K562 (cell line): Measurements from ENCODE around the gene U2AF1L4.

Experiments used
- SP1 ChIP-seq: sonication (generic); formaldehyde crosslinking; IDR thresholded peaks from 2 replicates; pipeline ENCODE4 v1.8.1; 2022; ENCODE audit warnings: mild to moderate bottlenecking, missing genetic modification reagents
- TF ChIP-seq, protein P1 (sequence below), 3 experiments: IDR thresholded peaks in 2 of 3; conservative IDR thresholded peaks in 1 of 3; 2 replicates each; pipeline ENCODE4 v1.5.1; 2011 to 2012; ENCODE audit warnings: low read length in 3 of 3, mild to moderate bottlenecking in 3 of 3, control low read depth in 2 of 3, improper control_type of control experiment in 1 of 3, inconsistent platforms in 1 of 3, low read depth in 1 of 3, mixed read lengths in 1 of 3, moderate library complexity in 1 of 3; ENCODE audit not compliant: insufficient read depth in 2 of 3
- TF ChIP-seq, protein P2 (sequence below): sonication (generic); formaldehyde crosslinking; IDR thresholded peaks from 2 replicates; pipeline ENCODE4 v1.8.1; 2023; ENCODE audit warnings: mild to moderate bottlenecking, missing genetic modification reagents

DNA sequence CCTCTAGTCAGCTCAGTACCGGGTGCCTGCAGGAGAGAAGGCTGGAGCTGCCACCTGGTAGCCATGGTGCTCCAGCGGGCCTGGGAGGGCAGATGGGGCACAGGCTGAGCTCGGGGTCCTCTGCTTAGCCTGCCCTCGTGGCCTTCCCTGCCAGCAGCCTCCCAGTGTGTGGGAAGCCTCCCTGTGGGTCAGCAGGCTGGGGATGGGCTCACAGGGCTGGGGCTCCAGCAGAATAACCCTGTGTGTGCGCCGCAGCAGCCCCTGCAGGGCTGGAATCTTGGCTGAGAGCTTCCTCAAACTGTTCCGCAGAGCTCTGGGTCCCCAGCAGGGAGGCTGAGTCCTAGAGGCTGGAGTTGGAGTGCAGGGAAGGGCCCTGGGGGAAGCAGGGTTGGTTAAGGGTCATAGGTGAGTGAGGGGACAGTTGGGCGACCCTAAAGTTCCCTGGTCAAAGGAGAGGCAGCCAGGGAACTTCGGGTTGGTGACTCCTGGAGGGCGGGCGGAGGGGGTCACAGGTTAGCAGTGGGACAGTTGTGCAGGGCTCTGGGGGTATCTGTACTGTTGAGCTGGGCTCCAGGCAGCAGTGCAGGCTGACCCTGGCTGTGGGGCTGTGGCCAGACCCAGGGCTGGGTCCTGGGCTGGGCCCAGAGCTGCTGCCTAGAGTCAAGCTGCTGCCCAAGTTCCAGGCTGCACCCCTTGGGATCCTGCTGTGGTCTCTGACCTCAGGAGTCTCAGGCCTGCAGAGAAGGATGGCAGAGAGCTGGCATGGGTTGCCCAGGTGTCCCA, 44.2 kb upstream of the U2AF1L4 start:
- TF ChIP-seq, protein P1, sequence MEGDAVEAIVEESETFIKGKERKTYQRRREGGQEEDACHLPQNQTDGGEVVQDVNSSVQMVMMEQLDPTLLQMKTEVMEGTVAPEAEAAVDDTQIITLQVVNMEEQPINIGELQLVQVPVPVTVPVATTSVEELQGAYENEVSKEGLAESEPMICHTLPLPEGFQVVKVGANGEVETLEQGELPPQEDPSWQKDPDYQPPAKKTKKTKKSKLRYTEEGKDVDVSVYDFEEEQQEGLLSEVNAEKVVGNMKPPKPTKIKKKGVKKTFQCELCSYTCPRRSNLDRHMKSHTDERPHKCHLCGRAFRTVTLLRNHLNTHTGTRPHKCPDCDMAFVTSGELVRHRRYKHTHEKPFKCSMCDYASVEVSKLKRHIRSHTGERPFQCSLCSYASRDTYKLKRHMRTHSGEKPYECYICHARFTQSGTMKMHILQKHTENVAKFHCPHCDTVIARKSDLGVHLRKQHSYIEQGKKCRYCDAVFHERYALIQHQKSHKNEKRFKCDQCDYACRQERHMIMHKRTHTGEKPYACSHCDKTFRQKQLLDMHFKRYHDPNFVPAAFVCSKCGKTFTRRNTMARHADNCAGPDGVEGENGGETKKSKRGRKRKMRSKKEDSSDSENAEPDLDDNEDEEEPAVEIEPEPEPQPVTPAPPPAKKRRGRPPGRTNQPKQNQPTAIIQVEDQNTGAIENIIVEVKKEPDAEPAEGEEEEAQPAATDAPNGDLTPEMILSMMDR (IDR thresholded peaks at IDR 0.05 in 2 of 3, conservative IDR thresholded peaks at IDR 0.05 in 1 of 3; ENCODE audit: insufficient read depth in 2 of 3, low read depth in 1 of 3, low read length in 3 of 3): no peak
- TF ChIP-seq, protein P2, sequence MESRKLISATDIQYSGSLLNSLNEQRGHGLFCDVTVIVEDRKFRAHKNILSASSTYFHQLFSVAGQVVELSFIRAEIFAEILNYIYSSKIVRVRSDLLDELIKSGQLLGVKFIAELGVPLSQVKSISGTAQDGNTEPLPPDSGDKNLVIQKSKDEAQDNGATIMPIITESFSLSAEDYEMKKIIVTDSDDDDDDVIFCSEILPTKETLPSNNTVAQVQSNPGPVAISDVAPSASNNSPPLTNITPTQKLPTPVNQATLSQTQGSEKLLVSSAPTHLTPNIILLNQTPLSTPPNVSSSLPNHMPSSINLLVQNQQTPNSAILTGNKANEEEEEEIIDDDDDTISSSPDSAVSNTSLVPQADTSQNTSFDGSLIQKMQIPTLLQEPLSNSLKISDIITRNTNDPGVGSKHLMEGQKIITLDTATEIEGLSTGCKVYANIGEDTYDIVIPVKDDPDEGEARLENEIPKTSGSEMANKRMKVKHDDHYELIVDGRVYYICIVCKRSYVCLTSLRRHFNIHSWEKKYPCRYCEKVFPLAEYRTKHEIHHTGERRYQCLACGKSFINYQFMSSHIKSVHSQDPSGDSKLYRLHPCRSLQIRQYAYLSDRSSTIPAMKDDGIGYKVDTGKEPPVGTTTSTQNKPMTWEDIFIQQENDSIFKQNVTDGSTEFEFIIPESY: no peak
- TF ChIP-seq SP1: no peak
